A673 (cell line): ENCODE measurements around the gene MICU1.

Experiments
- EZH2 ChIP-seq: fragments of 200-600 bp; sonication (generic); IDR thresholded peaks from 2 replicates; pipeline ENCODE4 v1.6.1; 2017; ENCODE audit warnings: borderline replicate concordance, low read depth, mild to moderate bottlenecking, mixed read lengths, antibody characterized with exemption, low read length; ENCODE audit not compliant: poor library complexity, severe bottlenecking
- TF ChIP-seq, protein P1 (sequence below): fragments of 300-800, 200-600 bp; sonication (generic); conservative IDR thresholded peaks from 2 replicates; pipeline ENCODE4 v1.5.1; 2017; ENCODE audit warnings: low read depth, mild to moderate bottlenecking, antibody characterized with exemption, low read length, moderate library complexity, mixed read lengths

GRCh38 chr10:72625608-72626443 lies at the start of gene MICU1:
- TF ChIP-seq, protein P1, sequence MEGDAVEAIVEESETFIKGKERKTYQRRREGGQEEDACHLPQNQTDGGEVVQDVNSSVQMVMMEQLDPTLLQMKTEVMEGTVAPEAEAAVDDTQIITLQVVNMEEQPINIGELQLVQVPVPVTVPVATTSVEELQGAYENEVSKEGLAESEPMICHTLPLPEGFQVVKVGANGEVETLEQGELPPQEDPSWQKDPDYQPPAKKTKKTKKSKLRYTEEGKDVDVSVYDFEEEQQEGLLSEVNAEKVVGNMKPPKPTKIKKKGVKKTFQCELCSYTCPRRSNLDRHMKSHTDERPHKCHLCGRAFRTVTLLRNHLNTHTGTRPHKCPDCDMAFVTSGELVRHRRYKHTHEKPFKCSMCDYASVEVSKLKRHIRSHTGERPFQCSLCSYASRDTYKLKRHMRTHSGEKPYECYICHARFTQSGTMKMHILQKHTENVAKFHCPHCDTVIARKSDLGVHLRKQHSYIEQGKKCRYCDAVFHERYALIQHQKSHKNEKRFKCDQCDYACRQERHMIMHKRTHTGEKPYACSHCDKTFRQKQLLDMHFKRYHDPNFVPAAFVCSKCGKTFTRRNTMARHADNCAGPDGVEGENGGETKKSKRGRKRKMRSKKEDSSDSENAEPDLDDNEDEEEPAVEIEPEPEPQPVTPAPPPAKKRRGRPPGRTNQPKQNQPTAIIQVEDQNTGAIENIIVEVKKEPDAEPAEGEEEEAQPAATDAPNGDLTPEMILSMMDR, result no peak
- TF ChIP-seq EZH2, result no peak
